NCI-H1436 (cell line): ENCODE data around the gene CNN2.
A peak's percentile ranks its signal among the peaks of the same experiment; 100 is the strongest.

Source experiments
- DNase-seq: peaks from one replicate; lab custom pipeline; 2025; lab: John Stamatoyannopoulos, UW

The CNN2 gene

GRCh38 chr19:1049106-1049505 is 22.7 kb downstream of the CNN2 start:
- DNase-seq, result no peak

- no peak for DNase-seq
Observed at GRCh38 chr19:1049800-1050199, 23.4 kb downstream of the CNN2 start.

- DNase-seq, result no peak
Observed at GRCh38 chr19:1050989-1051788, 24.8 kb downstream of the CNN2 start.

GRCh38 chr19:1051791-1052190 is 25.4 kb downstream of the CNN2 start:
- DNase-seq, result no peak

- peak; percentile 26 for DNase-seq
Observed at GRCh38 chr19:1052349-1052975, 26.1 kb downstream of the CNN2 start.

GRCh38 chr19:1053176-1054101 is 27.0 kb downstream of the CNN2 start:
- DNase-seq, result no peak

- no peak for DNase-seq
Observed at GRCh38 chr19:1054102-1055027, 28.0 kb downstream of the CNN2 start.

GRCh38 chr19:1055028-1055425 is 28.6 kb downstream of the CNN2 start:
- no peak for DNase-seq

GRCh38 chr19:1055886-1056620 is 29.6 kb downstream of the CNN2 start:
- DNase-seq, result no peak

GRCh38 chr19:1057176-1057855 is 30.9 kb downstream of the CNN2 start:
- DNase-seq, result no peak

- DNase-seq, result no peak
Observed at GRCh38 chr19:1058112-1058511, 31.7 kb downstream of the CNN2 start.

GRCh38 chr19:1060689-1061088 is 34.3 kb downstream of the CNN2 start:
- DNase-seq, result no peak

GRCh38 chr19:1061987-1062386 is 35.6 kb downstream of the CNN2 start:
- no peak for DNase-seq

- no peak for DNase-seq
Observed at GRCh38 chr19:1062387-1063029, 36.1 kb downstream of the CNN2 start.

GRCh38 chr19:1063030-1063908 is 36.9 kb downstream of the CNN2 start:
- DNase-seq, result peak; percentile 11

- peak; percentile 9 for DNase-seq
Observed at GRCh38 chr19:1063909-1064660, 37.7 kb downstream of the CNN2 start.

GRCh38 chr19:1064661-1065605 is 38.5 kb downstream of the CNN2 start:
- DNase-seq, result no peak
